HepG2 (cell line): Measurements from ENCODE around the gene JPH4. TPM values are rescaled to one million over a fixed set of nuclear protein-coding genes. Genes with fewer than 3 reads are reported as not detected.
A peak's percentile ranks its signal among the peaks of the same experiment; 100 is the strongest.

Experiments
- ATAC-seq: fragments of 200-7000 bp; cut with Tn5 transposase; 3 replicates; pipeline ENCODE4 v1.9.1; 2020; ENCODE audit warnings: mild to moderate bottlenecking, moderate library complexity
- BruUV-seq: library from RNA; stranded (reverse); fragments of 400-500 nt; replicated peaks from 2 replicates; lab custom pipeline; 2021; lab: Mats Ljungman, UMichigan
- CTCF ChIA-PET: fragments of 300-600 bp; formaldehyde crosslinking; extraction: SDS; loops from one replicate; lab custom pipeline; 2021; ENCODE audit warnings: low total read pairs, inconsistent platforms, low intra/inter-chr PET ratio; lab: Yijun Ruan, JAX
- POLR2A ChIA-PET: fragments of 350-600 bp; sonication (Branson Sonifier 250); formaldehyde crosslinking; loops from one replicate; lab custom pipeline; 2020; ENCODE audit warnings: antibody characterized with exemption, inconsistent platforms; lab: Yijun Ruan, JAX
- DNase-seq: peaks from one replicate; pipeline ENCODE4 v3.0.0-alpha.2; 2015; ENCODE audit warnings: low spot score
- FAIRE-seq: peaks from 3 replicates; lab custom pipeline; 2011; peaks lifted over from hg19 to GRCh38; lab: Jason Lieb, UNC
- H2AFZ ChIP-seq: one replicate; pipeline ENCODE4 v1.6.1; 2011; ENCODE audit warnings: low read length, inconsistent platforms
- H3K27ac ChIP-seq: fragments of 300-600 bp; 3 replicates; pipeline ENCODE4 v1.8.0; 2011; ENCODE audit warnings: mixed run types, mild to moderate bottlenecking, mixed read lengths, low read length, inconsistent platforms; ENCODE audit not compliant: insufficient read depth; ENCODE audit errors: extremely low read length
- H3K27me3 ChIP-seq, 2 experiments: fragments of 200-600 bp in 1 of 2; 2 replicates in 1 of 2; 3 replicates in 1 of 2; pipeline versions ENCODE4 v1.6.0 to v1.8.0; 2011; ENCODE audit warnings: low read length in 2 of 2, mild to moderate bottlenecking in 2 of 2, moderate library complexity in 2 of 2, inconsistent platforms in 1 of 2; ENCODE audit not compliant: insufficient read depth in 2 of 2, control insufficient read depth in 1 of 2
- H3K36me3 ChIP-seq, 2 experiments: fragments of 200-600 bp in 1 of 2; replicated peaks in 1 of 2; 2 replicates in 1 of 2; 3 replicates in 1 of 2; pipeline versions ENCODE4 v1.5.1 to v1.8.0; 2011; ENCODE audit warnings: low read length in 2 of 2, inconsistent platforms in 1 of 2; ENCODE audit not compliant: insufficient read depth in 2 of 2, control insufficient read depth in 1 of 2
- H3K4me1 ChIP-seq: 2 replicates; pipeline ENCODE4 v1.5.1; 2012; ENCODE audit warnings: low read length, inconsistent platforms; ENCODE audit not compliant: insufficient read depth
- H3K4me2 ChIP-seq: 2 replicates; pipeline ENCODE4 v1.6.0; 2011; ENCODE audit warnings: low read depth, low read length, inconsistent platforms
- H3K4me3 ChIP-seq, 3 experiments: fragments of 200-600 bp in 1 of 3; sonication (generic), shearing (Covaris generic) in 1 of 3; replicated peaks in 1 of 3; 2 replicates each; pipeline ENCODE4 v1.5.1; 2011 to 2016; ENCODE audit warnings: low read length in 3 of 3, inconsistent platforms in 2 of 3, low read depth in 2 of 3, mild to moderate bottlenecking in 2 of 3, control low read depth in 1 of 3, mixed read lengths in 1 of 3; ENCODE audit not compliant: insufficient read depth in 1 of 3
- H3K79me2 ChIP-seq: one replicate; pipeline ENCODE4 v1.6.1; 2011; ENCODE audit warnings: low read length, inconsistent platforms; ENCODE audit not compliant: insufficient read depth
- H3K9ac ChIP-seq: 2 replicates; pipeline ENCODE4 v1.6.0; 2011; ENCODE audit warnings: mild to moderate bottlenecking, low read depth, low read length, inconsistent platforms; ENCODE audit not compliant: insufficient read depth
- H3K9me3 ChIP-seq: 2 replicates; pipeline ENCODE4 v1.5.1; 2012; ENCODE audit warnings: mild to moderate bottlenecking, low read length
- H4K20me1 ChIP-seq: 2 replicates; pipeline ENCODE4 v1.6.0; 2011; ENCODE audit warnings: inconsistent platforms, mild to moderate bottlenecking, low read length, moderate library complexity; ENCODE audit not compliant: insufficient read depth
- ATF7 ChIP-seq, 2 experiments: fragments of 450-650 bp in 1 of 2; sonication (generic) in 1 of 2; formaldehyde crosslinking in 1 of 2; IDR thresholded peaks; 2 replicates each; pipeline versions ENCODE4 v1.4.0 to v1.6.1; 2016 to 2020; ENCODE audit warnings: antibody characterized with exemption in 1 of 2, mild to moderate bottlenecking in 1 of 2, missing genetic modification reagents in 1 of 2
- CHD2 ChIP-seq: IDR thresholded peaks from 2 replicates; pipeline ENCODE4 v1.6.1; 2011; ENCODE audit warnings: low read depth, low read length, improper control_type of control experiment
- NCOA2 ChIP-seq: sonication (generic); formaldehyde crosslinking; IDR thresholded peaks from 2 replicates; pipeline ENCODE4 v1.8.0; 2022; ENCODE audit warnings: inconsistent platforms
- NR2C2 ChIP-seq: sonication (generic); formaldehyde crosslinking; IDR thresholded peaks from 2 replicates; pipeline ENCODE4 v1.4.0; 2020; ENCODE audit warnings: missing genetic modification reagents, mild to moderate bottlenecking, moderate library complexity, borderline replicate concordance
- SMAD9 ChIP-seq: sonication (generic); formaldehyde crosslinking; IDR thresholded peaks from 2 replicates; pipeline ENCODE4 v1.5.1; 2020; ENCODE audit warnings: mild to moderate bottlenecking, missing genetic modification reagents
- SMARCE1 ChIP-seq: fragments of 450-650 bp; IDR thresholded peaks from 2 replicates; pipeline ENCODE4 v1.6.1; 2017; ENCODE audit warnings: borderline replicate concordance
- ZNF451 ChIP-seq: sonication (generic); formaldehyde crosslinking; IDR thresholded peaks from 2 replicates; pipeline ENCODE4 v1.5.0; 2020; ENCODE audit warnings: mild to moderate bottlenecking, missing genetic modification reagents
- ZNF484 ChIP-seq: sonication (generic); formaldehyde crosslinking; IDR thresholded peaks from 2 replicates; pipeline ENCODE4 v1.5.1; 2020; ENCODE audit warnings: mild to moderate bottlenecking, low read depth, missing genetic modification reagents, borderline replicate concordance
- ZSCAN21 ChIP-seq: sonication (generic); formaldehyde crosslinking; IDR thresholded peaks from 2 replicates; pipeline ENCODE4 v1.8.0; 2022; ENCODE audit warnings: mild to moderate bottlenecking, missing genetic modification reagents, moderate library complexity, borderline replicate concordance
- WGBS: methylation state at CpG from one replicate; pipeline ENCODE4 v1.1.6; 2017; ENCODE audit warnings: low lambda C conversion rate; 5-methylcytosine and 5-hydroxymethylcytosine counted together
- in situ Hi-C: cut with HindIII; loops from 2 replicates; pipeline ENCODE4 v1.10.0; 2017; ENCODE audit warnings: low pct_unique_long_range_greater_than_20kb; ENCODE audit not compliant: extremely low pct_ligation_motif_present
- intact Hi-C: fragments of 100-400 bp; cut with micrococcal nuclease; formaldehyde crosslinking; loops from one replicate; pipeline ENCODE4 v1.10.0; 2022; ENCODE audit not compliant: unreplicated experiment
- polyA plus RNA-seq, 8 experiments: library from polyadenylated mRNA; depleted of rRNA in 3 of 8; stranded (reverse) in 7 of 8; unstranded in 1 of 8; fragments of >200 nt; fragmentation: Illumina TruSeq in 4 of 8; extraction: Trizol in 4 of 8; gene quantifications; 2 replicates each; pipeline versions ENCODE4 v1.2.1 to v1.2.3, GENCODE V29; 2011 to 2016; ENCODE audit warnings: low read depth in 4 of 8, missing spikeins in 1 of 8, mixed read lengths in 1 of 8; ENCODE audit not compliant: insufficient read depth in 1 of 8
- total RNA-seq, 5 experiments: library from RNA; depleted of rRNA; stranded (reverse); fragments of >200 nt; fragmentation: Illumina TruSeq; extraction: Trizol; gene quantifications; 2 replicates each; pipeline ENCODE4 v1.2.3, GENCODE V29; 2016; ENCODE audit warnings: low read depth in 1 of 5
- TF ChIP-seq, protein P1 (sequence below): sonication (generic); formaldehyde crosslinking; IDR thresholded peaks from 2 replicates; pipeline ENCODE4 v1.8.0; 2022; ENCODE audit warnings: missing genetic modification reagents, mild to moderate bottlenecking, borderline replicate concordance
- TF ChIP-seq, protein P2 (sequence below): sonication (generic); formaldehyde crosslinking; IDR thresholded peaks from 2 replicates; pipeline ENCODE4 v1.5.1; 2020; ENCODE audit warnings: mild to moderate bottlenecking, missing genetic modification reagents, moderate library complexity
- TF ChIP-seq, protein P3 (sequence below): sonication (generic); formaldehyde crosslinking; IDR thresholded peaks from 2 replicates; pipeline ENCODE4 v1.4.0; 2020; ENCODE audit warnings: missing genetic modification reagents
- TF ChIP-seq, protein P4 (sequence below): sonication (generic); formaldehyde crosslinking; IDR thresholded peaks from 2 replicates; pipeline ENCODE4 v1.4.0; 2020; ENCODE audit warnings: mild to moderate bottlenecking, missing genetic modification reagents

Gene JPH4
- total and polyA plus RNA-seq, 2 of the 13 experiments (the other 11 are each of a cell fraction or from before 2014, with no cell fraction given) = 0.08 to 0.22 TPM

DNA sequence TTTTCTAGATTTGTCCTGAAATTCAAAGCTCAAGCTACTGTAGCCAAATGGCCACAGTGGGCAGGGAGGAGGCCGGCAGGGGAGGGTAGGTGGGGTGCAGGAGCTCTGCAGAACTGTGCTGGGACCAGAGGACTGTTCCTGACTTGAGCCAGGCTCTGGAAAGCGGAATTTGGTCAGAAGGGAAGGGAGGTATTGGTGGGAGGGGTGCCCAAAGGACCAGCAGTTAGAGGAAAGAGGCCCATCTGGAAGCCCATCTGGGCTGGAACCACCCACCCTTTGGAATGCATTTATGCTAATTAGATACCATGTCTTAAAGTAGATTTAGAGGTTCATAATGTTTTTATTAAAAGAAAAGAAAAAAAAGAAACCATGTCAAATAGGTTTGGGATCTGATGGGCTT lies 24.5 kb upstream of the JPH4 start:
- DNase-seq = no peak
- ATAC-seq = no peak; the same call in 2 of the 3 replicates
- Histone ChIP-seq H3K4me3 (no peak overlapping the region), H3K9me3 (peaks cover 8% of the 10 kb centered on the region; the same call in 1 of the 2 replicates), H3K9ac (0 out of 2 replicates have a peak overlapping the region, but pooled peaks have one; percentile 9), H3K4me2 (no peak overlapping the region), H3K79me2 (no peaks in the 10 kb centered on the region), H3K36me3 (no peaks in the 10 kb centered on the region), H3K27me3 (no peaks in the 10 kb centered on the region), H3K27ac (peak overlapping the region; percentile 61), H4K20me1 (no peaks in the 10 kb centered on the region), H2AFZ (no peak overlapping the region), H3K4me1 (peaks cover 77% of the 10 kb centered on the region)
- no peak for FAIRE-seq
- no TSS peak for BruUV-seq
- 89% methylated on average over 2 of the region's 2 CpGs for WGBS
- CTCF ChIA-PET = interaction anchor here (2.1 kb wide), 1 partner anchor 14 kb away, joined by 9 read pairs; no protein-coding TSS in a partner anchor
- in situ Hi-C loops = no loop called here
- POLR2A ChIA-PET = interaction anchor here (1.0 to 10.5 kb wide), 10 partner anchors 8 to 511 kb away, joined by 3 to 267 read pairs (median 5); partner anchors contain the start of genes ACIN1, AP1G2, C14orf119 and DCAF11
- intact Hi-C loops = no loop called here
- TF ChIP-seq NCOA2 (no peak), NR2C2 (CRISPR knock-in tag) (peak; percentile 21; the same call in 1 of the 2 replicates), ZSCAN21 (CRISPR knock-in tag) (0 out of 2 replicates have a peak, but pooled peaks have one; percentile 9), ATF7 (IDR thresholded peaks at IDR 0.05) (no peak), ATF7 (CRISPR knock-in tag; IDR thresholded peaks at IDR 0.05) (0 out of 2 replicates have a peak, but pooled peaks have one; percentile 32), CHD2 (no peak), ZNF451 (CRISPR knock-in tag) (no peak), ZNF484 (CRISPR knock-in tag) (no peak), SMARCE1 (no peak), SMAD9 (CRISPR knock-in tag) (no peak)
- TF ChIP-seq, protein P1, sequence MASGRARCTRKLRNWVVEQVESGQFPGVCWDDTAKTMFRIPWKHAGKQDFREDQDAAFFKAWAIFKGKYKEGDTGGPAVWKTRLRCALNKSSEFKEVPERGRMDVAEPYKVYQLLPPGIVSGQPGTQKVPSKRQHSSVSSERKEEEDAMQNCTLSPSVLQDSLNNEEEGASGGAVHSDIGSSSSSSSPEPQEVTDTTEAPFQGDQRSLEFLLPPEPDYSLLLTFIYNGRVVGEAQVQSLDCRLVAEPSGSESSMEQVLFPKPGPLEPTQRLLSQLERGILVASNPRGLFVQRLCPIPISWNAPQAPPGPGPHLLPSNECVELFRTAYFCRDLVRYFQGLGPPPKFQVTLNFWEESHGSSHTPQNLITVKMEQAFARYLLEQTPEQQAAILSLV (CRISPR knock-in tag) = no peak
- TF ChIP-seq, protein P2, sequence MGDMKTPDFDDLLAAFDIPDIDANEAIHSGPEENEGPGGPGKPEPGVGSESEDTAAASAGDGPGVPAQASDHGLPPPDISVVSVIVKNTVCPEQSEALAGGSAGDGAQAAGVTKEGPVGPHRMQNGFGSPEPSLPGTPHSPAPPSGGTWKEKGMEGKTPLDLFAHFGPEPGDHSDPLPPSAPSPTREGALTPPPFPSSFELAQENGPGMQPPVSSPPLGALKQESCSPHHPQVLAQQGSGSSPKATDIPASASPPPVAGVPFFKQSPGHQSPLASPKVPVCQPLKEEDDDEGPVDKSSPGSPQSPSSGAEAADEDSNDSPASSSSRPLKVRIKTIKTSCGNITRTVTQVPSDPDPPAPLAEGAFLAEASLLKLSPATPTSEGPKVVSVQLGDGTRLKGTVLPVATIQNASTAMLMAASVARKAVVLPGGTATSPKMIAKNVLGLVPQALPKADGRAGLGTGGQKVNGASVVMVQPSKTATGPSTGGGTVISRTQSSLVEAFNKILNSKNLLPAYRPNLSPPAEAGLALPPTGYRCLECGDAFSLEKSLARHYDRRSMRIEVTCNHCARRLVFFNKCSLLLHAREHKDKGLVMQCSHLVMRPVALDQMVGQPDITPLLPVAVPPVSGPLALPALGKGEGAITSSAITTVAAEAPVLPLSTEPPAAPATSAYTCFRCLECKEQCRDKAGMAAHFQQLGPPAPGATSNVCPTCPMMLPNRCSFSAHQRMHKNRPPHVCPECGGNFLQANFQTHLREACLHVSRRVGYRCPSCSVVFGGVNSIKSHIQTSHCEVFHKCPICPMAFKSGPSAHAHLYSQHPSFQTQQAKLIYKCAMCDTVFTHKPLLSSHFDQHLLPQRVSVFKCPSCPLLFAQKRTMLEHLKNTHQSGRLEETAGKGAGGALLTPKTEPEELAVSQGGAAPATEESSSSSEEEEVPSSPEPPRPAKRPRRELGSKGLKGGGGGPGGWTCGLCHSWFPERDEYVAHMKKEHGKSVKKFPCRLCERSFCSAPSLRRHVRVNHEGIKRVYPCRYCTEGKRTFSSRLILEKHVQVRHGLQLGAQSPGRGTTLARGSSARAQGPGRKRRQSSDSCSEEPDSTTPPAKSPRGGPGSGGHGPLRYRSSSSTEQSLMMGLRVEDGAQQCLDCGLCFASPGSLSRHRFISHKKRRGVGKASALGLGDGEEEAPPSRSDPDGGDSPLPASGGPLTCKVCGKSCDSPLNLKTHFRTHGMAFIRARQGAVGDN (CRISPR knock-in tag) = peak; percentile 38; the same call in 1 of the 2 replicates
- TF ChIP-seq, protein P3, sequence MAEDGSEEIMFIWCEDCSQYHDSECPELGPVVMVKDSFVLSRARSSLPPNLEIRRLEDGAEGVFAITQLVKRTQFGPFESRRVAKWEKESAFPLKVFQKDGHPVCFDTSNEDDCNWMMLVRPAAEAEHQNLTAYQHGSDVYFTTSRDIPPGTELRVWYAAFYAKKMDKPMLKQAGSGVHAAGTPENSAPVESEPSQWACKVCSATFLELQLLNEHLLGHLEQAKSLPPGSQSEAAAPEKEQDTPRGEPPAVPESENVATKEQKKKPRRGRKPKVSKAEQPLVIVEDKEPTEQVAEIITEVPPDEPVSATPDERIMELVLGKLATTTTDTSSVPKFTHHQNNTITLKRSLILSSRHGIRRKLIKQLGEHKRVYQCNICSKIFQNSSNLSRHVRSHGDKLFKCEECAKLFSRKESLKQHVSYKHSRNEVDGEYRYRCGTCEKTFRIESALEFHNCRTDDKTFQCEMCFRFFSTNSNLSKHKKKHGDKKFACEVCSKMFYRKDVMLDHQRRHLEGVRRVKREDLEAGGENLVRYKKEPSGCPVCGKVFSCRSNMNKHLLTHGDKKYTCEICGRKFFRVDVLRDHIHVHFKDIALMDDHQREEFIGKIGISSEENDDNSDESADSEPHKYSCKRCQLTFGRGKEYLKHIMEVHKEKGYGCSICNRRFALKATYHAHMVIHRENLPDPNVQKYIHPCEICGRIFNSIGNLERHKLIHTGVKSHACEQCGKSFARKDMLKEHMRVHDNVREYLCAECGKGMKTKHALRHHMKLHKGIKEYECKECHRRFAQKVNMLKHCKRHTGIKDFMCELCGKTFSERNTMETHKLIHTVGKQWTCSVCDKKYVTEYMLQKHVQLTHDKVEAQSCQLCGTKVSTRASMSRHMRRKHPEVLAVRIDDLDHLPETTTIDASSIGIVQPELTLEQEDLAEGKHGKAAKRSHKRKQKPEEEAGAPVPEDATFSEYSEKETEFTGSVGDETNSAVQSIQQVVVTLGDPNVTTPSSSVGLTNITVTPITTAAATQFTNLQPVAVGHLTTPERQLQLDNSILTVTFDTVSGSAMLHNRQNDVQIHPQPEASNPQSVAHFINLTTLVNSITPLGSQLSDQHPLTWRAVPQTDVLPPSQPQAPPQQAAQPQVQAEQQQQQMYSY (CRISPR knock-in tag) = no peak
- TF ChIP-seq, protein P4, sequence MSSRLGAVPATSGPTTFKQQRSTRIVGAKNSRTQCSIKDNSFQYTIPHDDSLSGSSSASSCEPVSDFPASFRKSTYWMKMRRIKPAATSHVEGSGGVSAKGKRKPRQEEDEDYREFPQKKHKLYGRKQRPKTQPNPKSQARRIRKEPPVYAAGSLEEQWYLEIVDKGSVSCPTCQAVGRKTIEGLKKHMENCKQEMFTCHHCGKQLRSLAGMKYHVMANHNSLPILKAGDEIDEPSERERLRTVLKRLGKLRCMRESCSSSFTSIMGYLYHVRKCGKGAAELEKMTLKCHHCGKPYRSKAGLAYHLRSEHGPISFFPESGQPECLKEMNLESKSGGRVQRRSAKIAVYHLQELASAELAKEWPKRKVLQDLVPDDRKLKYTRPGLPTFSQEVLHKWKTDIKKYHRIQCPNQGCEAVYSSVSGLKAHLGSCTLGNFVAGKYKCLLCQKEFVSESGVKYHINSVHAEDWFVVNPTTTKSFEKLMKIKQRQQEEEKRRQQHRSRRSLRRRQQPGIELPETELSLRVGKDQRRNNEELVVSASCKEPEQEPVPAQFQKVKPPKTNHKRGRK (CRISPR knock-in tag) = no peak
